ENCODE results near the gene GRID1. TPM values are rescaled to one million over a fixed set of nuclear protein-coding genes. Genes with fewer than 3 reads are reported as not detected.

GRID1 gene
- total RNA-seq, 1 experiment from 2014 or later, result not detected

GRCh38 chr10:85609509-85609908 is 757.1 kb downstream of the GRID1 start:
- no peak for TF ChIP-seq CTCF (IDR thresholded peaks at IDR 0.05; ENCODE audit: unreplicated experiment)
- Mint-ChIP-seq H3K4me1 (ENCODE audit: low read depth, unreplicated experiment) (peaks cover 7% of the 10 kb centered on the region), H3K9me3 (ENCODE audit: low read depth, unreplicated experiment) (peaks cover 3% of the 10 kb centered on the region), H3K27me3 (ENCODE audit: unreplicated experiment) (no peaks in the 10 kb centered on the region), H3K27ac (ENCODE audit: unreplicated experiment) (no peak overlapping the region), H3K4me3 (ENCODE audit: low read depth, unreplicated experiment) (no peak overlapping the region), H3K36me3 (ENCODE audit: insufficient read depth, unreplicated experiment) (peaks cover 4% of the 10 kb centered on the region)
- intact Hi-C loops (cut with micrococcal nuclease; ENCODE audit: unreplicated experiment), result no loop called here
- CTCF ChIA-PET, result no interaction called here
- DNase-seq, result no peak
- BruUV-seq (replicated peaks), result no TSS peak

GRCh38 chr10:85608706-85609105 is 757.9 kb downstream of the GRID1 start:
- peaks cover 4% of the 10 kb centered on the region for H3K36me3 Mint-ChIP-seq (ENCODE audit: insufficient read depth, unreplicated experiment)
- intact Hi-C loops (cut with micrococcal nuclease; ENCODE audit: unreplicated experiment), result no loop called here
- CTCF ChIA-PET, result no interaction called here
- TF ChIP-seq CTCF (IDR thresholded peaks at IDR 0.05; ENCODE audit: unreplicated experiment), result no peak
- peaks cover 7% of the 10 kb centered on the region for H3K4me1 Mint-ChIP-seq (ENCODE audit: low read depth, unreplicated experiment)
- no peaks in the 10 kb centered on the region for H3K27me3 Mint-ChIP-seq (ENCODE audit: unreplicated experiment)
- DNase-seq, result no peak
- peaks cover 3% of the 10 kb centered on the region for H3K9me3 Mint-ChIP-seq (ENCODE audit: low read depth, unreplicated experiment)
- no TSS peak for BruUV-seq (replicated peaks)
- no peak overlapping the region for H3K27ac Mint-ChIP-seq (ENCODE audit: unreplicated experiment)
- no peak overlapping the region for H3K4me3 Mint-ChIP-seq (ENCODE audit: low read depth, unreplicated experiment)

- H3K9me3 Mint-ChIP-seq (ENCODE audit: low read depth, unreplicated experiment), result peaks cover 3% of the 10 kb centered on the region
- CTCF ChIA-PET, result no interaction called here
- BruUV-seq (replicated peaks), result no TSS peak
Observed at GRCh38 chr10:85607043-85607695, 759.4 kb downstream of the GRID1 start.

GRCh38 chr10:85606401-85606800 is 760.2 kb downstream of the GRID1 start:
- no TSS peak for BruUV-seq (replicated peaks)
- DNase-seq, result no peak
- Mint-ChIP-seq H3K4me1 (ENCODE audit: low read depth, unreplicated experiment) (no peaks in the 10 kb centered on the region), H3K27ac (ENCODE audit: unreplicated experiment) (no peak overlapping the region), H3K27me3 (ENCODE audit: unreplicated experiment) (no peaks in the 10 kb centered on the region), H3K4me3 (ENCODE audit: low read depth, unreplicated experiment) (no peak overlapping the region), H3K36me3 (ENCODE audit: insufficient read depth, unreplicated experiment) (peaks cover 4% of the 10 kb centered on the region), H3K9me3 (ENCODE audit: low read depth, unreplicated experiment) (peaks cover 3% of the 10 kb centered on the region)
- CTCF ChIA-PET, result no interaction called here
- intact Hi-C loops (cut with micrococcal nuclease; ENCODE audit: unreplicated experiment), result no loop called here
- no peak for TF ChIP-seq CTCF (IDR thresholded peaks at IDR 0.05; ENCODE audit: unreplicated experiment)

More at GRCh38 chr10:85607043-85607695, 759.4 kb downstream of the GRID1 start:
- no peak for DNase-seq
- H3K4me1 Mint-ChIP-seq (ENCODE audit: low read depth, unreplicated experiment), result no peaks in the 10 kb centered on the region
- H3K36me3 Mint-ChIP-seq (ENCODE audit: insufficient read depth, unreplicated experiment), result peaks cover 4% of the 10 kb centered on the region
- H3K27ac Mint-ChIP-seq (ENCODE audit: unreplicated experiment), result no peak overlapping the region
- H3K27me3 Mint-ChIP-seq (ENCODE audit: unreplicated experiment), result no peaks in the 10 kb centered on the region
- intact Hi-C loops (cut with micrococcal nuclease; ENCODE audit: unreplicated experiment), result no loop called here
- H3K4me3 Mint-ChIP-seq (ENCODE audit: low read depth, unreplicated experiment), result no peak overlapping the region
- TF ChIP-seq CTCF (IDR thresholded peaks at IDR 0.05; ENCODE audit: unreplicated experiment), result no peak
